ENCODE data around the gene NAALADL2.
"Not testable (repeated sequence)": the region's sequence is repeated elsewhere in the genome, so short reads cannot be mapped to it uniquely, and the experiment has no call there.

DNA sequence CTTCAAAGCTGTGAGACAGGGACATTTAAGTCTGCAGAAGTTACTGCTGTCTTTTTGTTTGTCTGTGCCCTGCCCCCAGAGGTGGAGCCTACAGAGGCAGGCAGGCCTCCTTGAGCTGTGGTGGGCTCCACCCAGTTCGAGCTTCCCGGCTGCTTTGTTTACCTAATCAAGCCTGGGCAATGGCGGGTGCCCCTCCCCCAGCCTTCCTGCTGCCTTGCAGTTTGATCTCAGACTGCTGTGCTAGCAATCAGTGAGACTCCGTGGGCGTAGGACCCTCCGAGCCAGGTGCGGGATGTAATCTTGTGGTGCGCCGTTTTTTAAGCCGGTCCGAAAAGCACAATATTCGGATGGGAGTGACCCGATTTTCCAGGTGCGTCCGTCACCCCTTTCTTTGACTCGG is 928.0 kb downstream of the NAALADL2 start:
- TF ChIP-seq, protein P1, sequence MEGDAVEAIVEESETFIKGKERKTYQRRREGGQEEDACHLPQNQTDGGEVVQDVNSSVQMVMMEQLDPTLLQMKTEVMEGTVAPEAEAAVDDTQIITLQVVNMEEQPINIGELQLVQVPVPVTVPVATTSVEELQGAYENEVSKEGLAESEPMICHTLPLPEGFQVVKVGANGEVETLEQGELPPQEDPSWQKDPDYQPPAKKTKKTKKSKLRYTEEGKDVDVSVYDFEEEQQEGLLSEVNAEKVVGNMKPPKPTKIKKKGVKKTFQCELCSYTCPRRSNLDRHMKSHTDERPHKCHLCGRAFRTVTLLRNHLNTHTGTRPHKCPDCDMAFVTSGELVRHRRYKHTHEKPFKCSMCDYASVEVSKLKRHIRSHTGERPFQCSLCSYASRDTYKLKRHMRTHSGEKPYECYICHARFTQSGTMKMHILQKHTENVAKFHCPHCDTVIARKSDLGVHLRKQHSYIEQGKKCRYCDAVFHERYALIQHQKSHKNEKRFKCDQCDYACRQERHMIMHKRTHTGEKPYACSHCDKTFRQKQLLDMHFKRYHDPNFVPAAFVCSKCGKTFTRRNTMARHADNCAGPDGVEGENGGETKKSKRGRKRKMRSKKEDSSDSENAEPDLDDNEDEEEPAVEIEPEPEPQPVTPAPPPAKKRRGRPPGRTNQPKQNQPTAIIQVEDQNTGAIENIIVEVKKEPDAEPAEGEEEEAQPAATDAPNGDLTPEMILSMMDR (IDR thresholded peaks at IDR 0.05): not testable (repeated sequence)
- TF ChIP-seq POLR2A (IDR thresholded peaks at IDR 0.05): not testable (repeated sequence)
